ENCODE results near the gene PTPRG.
"Not testable (repeated sequence)": the region's sequence is repeated elsewhere in the genome, so short reads cannot be mapped to it uniquely, and the experiment has no call there.

The PTPRG gene

DNA sequence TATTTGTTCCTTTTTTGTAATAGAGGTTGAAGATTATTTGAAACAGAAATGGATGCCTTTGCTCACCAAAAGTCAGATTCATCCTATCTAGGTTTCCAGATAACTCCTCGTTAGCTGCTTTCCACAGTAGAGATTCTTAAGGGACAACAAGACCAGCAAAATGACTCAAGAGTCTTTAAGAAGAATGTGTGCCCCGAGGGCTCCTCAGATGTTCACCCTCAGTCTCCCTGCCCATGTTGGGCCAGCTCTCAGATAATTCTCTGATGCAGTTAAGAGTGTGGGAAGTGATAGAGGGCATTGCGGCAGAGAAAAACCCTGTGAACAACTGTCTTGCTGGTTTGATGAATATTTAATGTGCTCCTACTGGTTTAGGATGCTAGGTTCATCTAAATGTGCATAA, 251.1 kb downstream of the PTPRG start:
- Histone ChIP-seq H3K9me3 (ENCODE audit: insufficient read depth, low read length) (no peaks in the 10 kb centered on the region), H3K36me3 (replicated peaks; ENCODE audit: low read depth, low read length) (no peaks in the 10 kb centered on the region), H3K27me3 (ENCODE audit: low read depth, low read length) (no peaks in the 10 kb centered on the region), H3K27ac (ENCODE audit: low read length) (no peak overlapping the region), H2AFZ (ENCODE audit: low read depth, low read length) (no peak overlapping the region), H3K4me2 (ENCODE audit: low read length) (no peak overlapping the region), H3K79me2 (ENCODE audit: low read length) (no peaks in the 10 kb centered on the region), H3K9ac (ENCODE audit: low read length) (no peak overlapping the region), H3K4me1 (ENCODE audit: low read length) (peaks cover 15% of the 10 kb centered on the region), H4K20me1 (ENCODE audit: insufficient read depth, low read length) (no peaks in the 10 kb centered on the region), H3K4me3 (ENCODE audit: low read length) (no peak overlapping the region)
- TF ChIP-seq, protein P1, sequence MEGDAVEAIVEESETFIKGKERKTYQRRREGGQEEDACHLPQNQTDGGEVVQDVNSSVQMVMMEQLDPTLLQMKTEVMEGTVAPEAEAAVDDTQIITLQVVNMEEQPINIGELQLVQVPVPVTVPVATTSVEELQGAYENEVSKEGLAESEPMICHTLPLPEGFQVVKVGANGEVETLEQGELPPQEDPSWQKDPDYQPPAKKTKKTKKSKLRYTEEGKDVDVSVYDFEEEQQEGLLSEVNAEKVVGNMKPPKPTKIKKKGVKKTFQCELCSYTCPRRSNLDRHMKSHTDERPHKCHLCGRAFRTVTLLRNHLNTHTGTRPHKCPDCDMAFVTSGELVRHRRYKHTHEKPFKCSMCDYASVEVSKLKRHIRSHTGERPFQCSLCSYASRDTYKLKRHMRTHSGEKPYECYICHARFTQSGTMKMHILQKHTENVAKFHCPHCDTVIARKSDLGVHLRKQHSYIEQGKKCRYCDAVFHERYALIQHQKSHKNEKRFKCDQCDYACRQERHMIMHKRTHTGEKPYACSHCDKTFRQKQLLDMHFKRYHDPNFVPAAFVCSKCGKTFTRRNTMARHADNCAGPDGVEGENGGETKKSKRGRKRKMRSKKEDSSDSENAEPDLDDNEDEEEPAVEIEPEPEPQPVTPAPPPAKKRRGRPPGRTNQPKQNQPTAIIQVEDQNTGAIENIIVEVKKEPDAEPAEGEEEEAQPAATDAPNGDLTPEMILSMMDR (IDR thresholded peaks at IDR 0.05; ENCODE audit: low read depth, low read length) = no peak
- no peak for TF ChIP-seq EZH2phosphoT487 (IDR thresholded peaks at IDR 0.05; ENCODE audit: low read depth)

DNA sequence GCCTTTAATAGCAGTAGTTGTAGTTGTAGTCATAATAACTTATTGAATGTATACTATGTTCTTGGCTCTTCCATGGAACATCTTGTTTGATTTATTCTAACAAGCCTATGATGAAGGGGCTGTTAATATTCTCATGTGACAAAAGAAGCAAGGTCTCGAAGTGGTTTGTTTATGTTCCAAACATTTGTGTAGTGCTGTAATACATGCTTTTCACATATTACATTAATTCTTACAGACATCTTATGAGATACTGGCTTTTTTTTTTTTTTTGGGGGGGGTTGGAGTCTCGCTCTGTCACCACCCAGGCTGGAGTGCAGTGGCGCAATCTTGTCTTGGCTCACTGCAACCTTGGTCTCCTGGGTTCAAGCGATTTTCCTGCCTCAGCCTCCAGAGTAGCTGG, 252.3 kb downstream of the PTPRG start:
- Histone ChIP-seq H3K79me2 (ENCODE audit: low read length) (no peaks in the 10 kb centered on the region), H3K27me3 (ENCODE audit: low read depth, low read length) (no peaks in the 10 kb centered on the region), H3K9me3 (ENCODE audit: insufficient read depth, low read length) (no peaks in the 10 kb centered on the region), H3K4me3 (ENCODE audit: low read length) (no peak overlapping the region), H3K4me2 (ENCODE audit: low read length) (no peak overlapping the region), H3K4me1 (ENCODE audit: low read length) (peaks cover 15% of the 10 kb centered on the region), H4K20me1 (ENCODE audit: insufficient read depth, low read length) (no peaks in the 10 kb centered on the region), H3K9ac (ENCODE audit: low read length) (no peak overlapping the region), H3K36me3 (replicated peaks; ENCODE audit: low read depth, low read length) (no peaks in the 10 kb centered on the region), H2AFZ (ENCODE audit: low read depth, low read length) (no peak overlapping the region), H3K27ac (ENCODE audit: low read length) (no peak overlapping the region)
- TF ChIP-seq, protein P1 (IDR thresholded peaks at IDR 0.05; ENCODE audit: low read depth, low read length) = no peak
- no peak for TF ChIP-seq EZH2phosphoT487 (IDR thresholded peaks at IDR 0.05; ENCODE audit: low read depth)

DNA sequence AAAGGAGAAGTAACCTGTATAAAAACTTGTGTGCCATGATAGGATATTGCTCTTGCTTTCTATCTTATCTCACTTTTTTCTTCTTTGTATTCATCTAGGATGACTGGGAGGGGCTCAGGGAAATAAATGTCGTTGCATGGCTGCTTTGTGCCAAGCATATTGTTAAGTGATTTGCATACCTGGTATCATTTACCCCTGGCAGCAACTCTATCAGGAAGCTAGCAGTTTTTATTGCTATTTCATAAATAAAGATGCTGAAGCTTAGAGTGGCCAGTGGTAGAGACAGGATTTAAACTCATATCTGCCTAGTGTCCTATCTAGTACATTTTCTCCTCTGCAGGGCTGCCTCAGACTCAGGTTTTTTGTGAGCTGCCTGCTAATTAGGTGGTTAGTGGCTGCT, 253.3 kb downstream of the PTPRG start:
- peaks cover 15% of the 10 kb centered on the region for H3K4me1 ChIP-seq (ENCODE audit: low read length)
- H4K20me1 ChIP-seq (ENCODE audit: insufficient read depth, low read length) = no peaks in the 10 kb centered on the region
- H3K4me3 ChIP-seq (ENCODE audit: low read length) = no peak overlapping the region
- H3K27ac ChIP-seq (ENCODE audit: low read length) = no peak overlapping the region
- H3K9me3 ChIP-seq (ENCODE audit: insufficient read depth, low read length) = no peaks in the 10 kb centered on the region
- TF ChIP-seq EZH2phosphoT487 (IDR thresholded peaks at IDR 0.05; ENCODE audit: low read depth) = no peak
- TF ChIP-seq, protein P1 (IDR thresholded peaks at IDR 0.05; ENCODE audit: low read depth, low read length) = no peak
- H3K36me3 ChIP-seq (replicated peaks; ENCODE audit: low read depth, low read length) = no peaks in the 10 kb centered on the region
- H3K79me2 ChIP-seq (ENCODE audit: low read length) = no peaks in the 10 kb centered on the region
- peak overlapping the region; percentile 18; the same call in 1 of the 2 replicates for H3K4me2 ChIP-seq (ENCODE audit: low read length)
- H2AFZ ChIP-seq (ENCODE audit: low read depth, low read length) = no peak overlapping the region
- no peaks in the 10 kb centered on the region for H3K27me3 ChIP-seq (ENCODE audit: low read depth, low read length)
- no peak overlapping the region for H3K9ac ChIP-seq (ENCODE audit: low read length)

DNA sequence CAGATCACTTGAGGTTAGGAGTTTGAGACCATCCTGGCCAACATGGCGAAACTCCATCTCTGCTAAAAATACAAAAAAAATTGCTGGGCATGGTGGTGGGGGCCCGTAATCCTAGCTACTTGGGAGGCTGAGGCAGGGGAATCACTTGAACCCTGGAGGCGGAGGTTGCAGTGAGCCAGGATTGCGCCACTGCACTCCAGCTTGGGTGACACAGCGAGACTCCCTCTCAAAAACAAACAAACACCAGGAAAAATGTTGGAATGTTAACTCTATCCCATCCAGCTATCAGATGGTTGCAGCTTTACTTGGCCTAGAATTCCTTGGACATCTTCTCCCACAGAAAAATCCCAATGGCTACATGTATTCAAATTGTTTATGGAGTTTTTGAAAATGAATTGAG, 254.9 kb downstream of the PTPRG start:
- H4K20me1 ChIP-seq (ENCODE audit: insufficient read depth, low read length); H3K27ac ChIP-seq (ENCODE audit: low read length); H2AFZ ChIP-seq (ENCODE audit: low read depth, low read length); H3K9me3 ChIP-seq (ENCODE audit: insufficient read depth, low read length); H3K4me2 ChIP-seq (ENCODE audit: low read length); H3K27me3 ChIP-seq (ENCODE audit: low read depth, low read length); H3K79me2 ChIP-seq (ENCODE audit: low read length); H3K9ac ChIP-seq (ENCODE audit: low read length); H3K36me3 ChIP-seq (replicated peaks; ENCODE audit: low read depth, low read length); H3K4me3 ChIP-seq (ENCODE audit: low read length): not testable (repeated sequence)
- peaks cover 24% of the 10 kb centered on the region for H3K4me1 ChIP-seq (ENCODE audit: low read length)

DNA sequence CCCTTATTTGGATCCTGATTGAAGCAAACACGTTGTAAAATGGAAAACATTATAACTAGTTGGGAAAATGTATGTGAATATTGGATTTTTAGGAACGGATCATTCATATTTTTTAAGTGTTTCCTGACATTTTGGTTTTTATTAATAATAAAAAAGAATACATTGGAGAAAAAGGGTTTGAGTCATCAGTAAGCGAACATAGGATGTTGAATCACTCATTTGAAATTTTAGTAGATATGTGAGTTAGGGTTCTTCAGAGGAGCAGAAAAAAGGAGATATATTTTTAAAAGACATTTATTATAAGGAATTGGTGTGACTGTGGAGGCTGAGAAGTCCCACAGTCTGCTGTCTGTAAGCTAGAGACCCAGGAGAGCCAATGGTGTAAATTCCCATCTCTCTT, 258.5 kb downstream of the PTPRG start:
- Histone ChIP-seq H3K36me3 (replicated peaks; ENCODE audit: low read depth, low read length) (no peaks in the 10 kb centered on the region), H3K4me3 (ENCODE audit: low read length) (no peak overlapping the region), H4K20me1 (ENCODE audit: insufficient read depth, low read length) (no peaks in the 10 kb centered on the region), H3K4me2 (ENCODE audit: low read length) (no peak overlapping the region), H2AFZ (ENCODE audit: low read depth, low read length) (no peak overlapping the region), H3K9ac (ENCODE audit: low read length) (no peak overlapping the region), H3K4me1 (ENCODE audit: low read length) (peaks cover 11% of the 10 kb centered on the region), H3K27me3 (ENCODE audit: low read depth, low read length) (no peaks in the 10 kb centered on the region), H3K27ac (ENCODE audit: low read length) (no peak overlapping the region), H3K79me2 (ENCODE audit: low read length) (no peaks in the 10 kb centered on the region), H3K9me3 (ENCODE audit: insufficient read depth, low read length) (no peaks in the 10 kb centered on the region)
- no peak for TF ChIP-seq EZH2phosphoT487 (IDR thresholded peaks at IDR 0.05; ENCODE audit: low read depth)
- TF ChIP-seq, protein P1 (IDR thresholded peaks at IDR 0.05; ENCODE audit: low read depth, low read length) = no peak

Data from OCI-LY3 (cell line).